Measurements from ENCODE around the gene HIRA. TPM values are rescaled to one million over a fixed set of nuclear protein-coding genes. Genes with fewer than 3 reads are reported as not detected.

HIRA gene
- total RNA-seq, 1 donor from 2014 or later: 32.7 TPM

GRCh38 chr22:19463491-19464469 lies 32.2 kb upstream of the HIRA start:
- no peak for DNase-seq
- intact Hi-C loops (cut with micrococcal nuclease): no loop called here
- ChIA-PET POLR2A (interaction anchor here (1.2 kb wide), 1 partner anchor 32 kb away, joined by 4 read pairs; the partner anchor contains the start of gene MRPL40), CTCF (no interaction called here)
- Mint-ChIP-seq H3K4me3 (no peak overlapping the region), H3K27ac (no peak overlapping the region), H3K27me3 (no peaks in the 10 kb centered on the region), H3K9me3 (no peaks in the 10 kb centered on the region), H3K4me1 (no peaks in the 10 kb centered on the region), H3K36me3 (ENCODE audit: low read depth) (peaks cover 64% of the 10 kb centered on the region)
- no peak for ATAC-seq (ENCODE audit: low read depth)
- no peak for TF ChIP-seq CTCF (IDR thresholded peaks at IDR 0.05)

DNA sequence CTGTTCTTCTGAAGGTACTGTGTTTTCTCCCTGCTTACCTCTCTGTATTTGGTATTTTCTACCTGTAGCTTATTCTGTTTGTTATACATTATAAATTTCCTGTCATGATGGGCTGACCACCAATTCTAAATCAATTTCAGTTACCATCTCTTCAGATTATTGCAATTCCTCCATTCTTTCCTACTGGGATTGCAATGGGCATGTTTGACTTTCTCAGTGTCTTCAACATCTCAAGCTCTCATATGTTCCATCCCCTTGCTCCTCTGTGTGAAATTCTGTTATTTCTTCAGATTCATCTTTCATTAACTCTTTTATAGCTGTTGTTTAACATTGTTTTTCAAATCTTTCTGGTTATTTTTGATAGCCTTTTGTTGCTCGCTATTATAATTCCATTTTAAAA lies 31.5 kb upstream of the HIRA start:
- CTCF ChIA-PET: no interaction called here
- Mint-ChIP-seq H3K27me3 (no peaks in the 10 kb centered on the region), H3K4me1 (no peaks in the 10 kb centered on the region), H3K27ac (no peak overlapping the region), H3K4me3 (no peak overlapping the region), H3K9me3 (no peaks in the 10 kb centered on the region), H3K36me3 (ENCODE audit: low read depth) (peaks cover 61% of the 10 kb centered on the region)
- TF ChIP-seq CTCF (IDR thresholded peaks at IDR 0.05): no peak
- intact Hi-C loops (cut with micrococcal nuclease): no loop called here
- POLR2A ChIA-PET: interaction anchor here (0.9 to 1.2 kb wide), 2 partner anchors 12 to 31 kb away, joined by 3 to 4 read pairs; partner anchors contain the start of gene MRPL40
- DNase-seq (no peak), ATAC-seq (ENCODE audit: low read depth) (no peak)

DNA sequence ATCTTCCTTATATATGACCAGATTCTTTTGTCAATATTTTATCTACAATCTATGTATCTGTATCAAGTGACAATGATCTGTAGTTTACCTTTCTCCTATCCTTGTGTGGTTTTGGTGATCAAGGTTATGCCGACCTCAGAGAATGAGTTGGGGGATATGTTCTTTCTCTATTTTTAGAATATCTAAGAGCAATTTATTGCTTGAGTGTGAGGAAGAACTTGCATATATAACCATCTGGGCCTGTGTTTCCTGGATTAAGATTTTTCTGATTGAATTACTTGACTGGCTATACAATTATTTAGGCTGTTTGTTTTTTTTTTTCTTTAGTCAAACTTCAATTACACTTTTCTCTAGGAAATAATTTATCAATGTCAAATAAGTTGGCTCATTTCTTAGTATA lies 30.0 kb upstream of the HIRA start:
- intact Hi-C loops (cut with micrococcal nuclease): no loop called here
- Mint-ChIP-seq H3K4me1 (no peaks in the 10 kb centered on the region), H3K27me3 (no peaks in the 10 kb centered on the region), H3K27ac (no peak overlapping the region), H3K9me3 (no peaks in the 10 kb centered on the region), H3K4me3 (no peak overlapping the region), H3K36me3 (ENCODE audit: low read depth) (peaks cover 62% of the 10 kb centered on the region)
- DNase-seq (no peak), ATAC-seq (ENCODE audit: low read depth) (no peak)
- POLR2A ChIA-PET: no interaction called here
- TF ChIP-seq CTCF (IDR thresholded peaks at IDR 0.05): no peak
- CTCF ChIA-PET: no interaction called here

DNA sequence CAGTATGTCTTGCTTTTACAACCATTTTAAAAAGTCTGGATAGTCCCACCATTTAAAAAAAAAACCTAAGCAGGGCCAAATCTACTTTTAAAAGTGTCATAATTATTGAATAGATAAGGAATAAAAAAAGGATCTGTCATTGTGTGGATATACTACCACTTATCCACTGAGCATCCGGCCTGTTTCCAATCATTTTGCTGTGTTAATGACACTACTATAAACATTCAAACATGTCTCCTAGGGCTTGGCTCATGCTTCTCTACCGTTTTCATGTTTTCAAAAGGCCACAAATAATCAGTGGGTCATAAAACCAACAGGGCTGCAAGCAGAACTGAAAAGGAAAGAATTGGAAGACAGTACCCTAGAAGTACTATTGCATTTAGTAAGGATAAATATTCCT lies 28.5 kb upstream of the HIRA start:
- intact Hi-C loops (cut with micrococcal nuclease): no loop called here
- Mint-ChIP-seq H3K36me3 (ENCODE audit: low read depth) (peaks cover 65% of the 10 kb centered on the region), H3K9me3 (no peaks in the 10 kb centered on the region), H3K4me3 (no peak overlapping the region), H3K27me3 (no peaks in the 10 kb centered on the region), H3K27ac (no peak overlapping the region), H3K4me1 (no peaks in the 10 kb centered on the region)
- no peak for TF ChIP-seq CTCF (IDR thresholded peaks at IDR 0.05)
- DNase-seq (no peak), ATAC-seq (ENCODE audit: low read depth) (no peak)
- POLR2A ChIA-PET: no interaction called here
- CTCF ChIA-PET: no interaction called here

GRCh38 chr22:19457828-19458428 lies 26.4 kb upstream of the HIRA start:
- CTCF ChIA-PET: no interaction called here
- H3K4me3 Mint-ChIP-seq: no peak overlapping the region
- H3K27me3 Mint-ChIP-seq: no peaks in the 10 kb centered on the region
- H3K36me3 Mint-ChIP-seq (ENCODE audit: low read depth): peaks cover 67% of the 10 kb centered on the region
- H3K27ac Mint-ChIP-seq: no peak overlapping the region
- DNase-seq (no peak), ATAC-seq (ENCODE audit: low read depth) (no peak)
- no peaks in the 10 kb centered on the region for H3K9me3 Mint-ChIP-seq
- POLR2A ChIA-PET: no interaction called here
- intact Hi-C loops (cut with micrococcal nuclease): no loop called here
- no peak for TF ChIP-seq CTCF (IDR thresholded peaks at IDR 0.05)
- H3K4me1 Mint-ChIP-seq: no peaks in the 10 kb centered on the region

All from activated B cell treated with CpG ODN at 0.5 μM for 24 hours (primary cell).